Measurements from ENCODE around the gene C9orf152. TPM values are rescaled to one million over a fixed set of nuclear protein-coding genes. Genes with fewer than 3 reads are reported as not detected.

The C9orf152 gene
- total and polyA plus RNA-seq, 8 donors: 0.85 to 8.9 (median 2.6) TPM

GRCh38 chr9:110241260-110241857 is 33.4 kb upstream of the C9orf152 start:
- no peak for ATAC-seq
- peaks cover 0 to 16% (median 3%) of the 10 kb centered on the region in 3 donors for H3K36me3 ChIP-seq
- WGBS, 2 donors: 87 to 98% methylated on average over 3 of the region's 3 CpGs
- H3K27ac ChIP-seq: no peak overlapping the region
- no peak for DNase-seq
- intact Hi-C loops (cut with DNase I): no loop called here
- H3K27me3 ChIP-seq: no peaks in the 10 kb centered on the region
- no peak for FAIRE-seq
- no peak for TF ChIP-seq CTCF (IDR thresholded peaks at IDR 0.05)
- no peak overlapping the region for H3K4me3 ChIP-seq
- no peaks in the 10 kb centered on the region for H3K4me1 ChIP-seq
- H3K9me3 ChIP-seq: no peaks in the 10 kb centered on the region

DNA sequence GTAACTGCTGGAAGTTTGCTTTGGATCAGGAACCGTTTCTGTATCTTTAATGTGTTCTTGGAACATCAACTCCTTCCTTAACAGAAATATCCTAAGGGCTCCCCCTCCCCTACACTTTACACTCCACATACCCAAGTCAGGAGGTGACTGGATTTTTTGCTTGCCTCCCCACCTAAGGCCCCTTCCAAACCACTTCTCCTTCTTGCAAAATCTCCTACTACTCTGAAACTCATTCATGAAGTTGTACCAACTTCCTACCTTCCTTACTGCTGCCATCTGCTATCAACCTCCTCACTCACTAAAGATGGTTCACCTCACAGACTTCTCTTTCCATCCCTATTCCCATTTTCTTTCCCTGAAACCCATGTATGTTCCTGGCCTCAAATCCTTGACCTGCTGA is 32.2 kb upstream of the C9orf152 start:
- Histone ChIP-seq H3K9me3 (no peaks in the 10 kb centered on the region), H3K27me3 (no peaks in the 10 kb centered on the region), H3K4me1 (no peaks in the 10 kb centered on the region), H3K4me3 (no peak overlapping the region), H3K36me3 (peaks cover 0 to 16% (median 3%) of the 10 kb centered on the region in 3 donors), H3K27ac (no peak overlapping the region)
- no peak for FAIRE-seq
- intact Hi-C loops (cut with DNase I): no loop called here
- ATAC-seq: no peak
- no peak for TF ChIP-seq CTCF (IDR thresholded peaks at IDR 0.05)
- 25 to 41% methylated on average over 1 of the region's 1 CpG for WGBS, 2 donors
- DNase-seq: no peak

GRCh38 chr9:110228321-110228720 is 20.4 kb upstream of the C9orf152 start:
- H3K27me3 ChIP-seq: no peaks in the 10 kb centered on the region
- ATAC-seq (no peak), FAIRE-seq (no peak), DNase-seq (no peak)
- 83 to 97% methylated on average over 2 of the region's 2 CpGs for WGBS, 2 donors
- no peak for TF ChIP-seq CTCF (IDR thresholded peaks at IDR 0.05)
- intact Hi-C loops (cut with DNase I): no loop called here
- no peak overlapping the region for H3K4me3 ChIP-seq
- no peaks in the 10 kb centered on the region for H3K36me3 ChIP-seq
- no peak overlapping the region for H3K27ac ChIP-seq
- no peaks in the 10 kb centered on the region for H3K4me1 ChIP-seq
- no peaks in the 10 kb centered on the region for H3K9me3 ChIP-seq

- TF ChIP-seq CTCF (IDR thresholded peaks at IDR 0.05): no peak
- H3K4me1 ChIP-seq: no peaks in the 10 kb centered on the region
- no peaks in the 10 kb centered on the region for H3K36me3 ChIP-seq
- 84 to 89% methylated on average over 3 of the region's 3 CpGs for WGBS, 2 donors
- intact Hi-C loops (cut with DNase I): loop anchor here in 1 of 3 donors (5.0 kb wide), 1 partner anchor 42 kb away; no protein-coding TSS in a partner anchor
- no peak overlapping the region for H3K27ac ChIP-seq
- ATAC-seq: no peak
- H3K9me3 ChIP-seq: no peaks in the 10 kb centered on the region
- FAIRE-seq: no peak
- H3K4me3 ChIP-seq: no peak overlapping the region
- no peak for DNase-seq
- no peaks in the 10 kb centered on the region for H3K27me3 ChIP-seq
These were observed 16.6 kb upstream of the C9orf152 start for GRCh38 chr9:110224583-110224982.

DNA sequence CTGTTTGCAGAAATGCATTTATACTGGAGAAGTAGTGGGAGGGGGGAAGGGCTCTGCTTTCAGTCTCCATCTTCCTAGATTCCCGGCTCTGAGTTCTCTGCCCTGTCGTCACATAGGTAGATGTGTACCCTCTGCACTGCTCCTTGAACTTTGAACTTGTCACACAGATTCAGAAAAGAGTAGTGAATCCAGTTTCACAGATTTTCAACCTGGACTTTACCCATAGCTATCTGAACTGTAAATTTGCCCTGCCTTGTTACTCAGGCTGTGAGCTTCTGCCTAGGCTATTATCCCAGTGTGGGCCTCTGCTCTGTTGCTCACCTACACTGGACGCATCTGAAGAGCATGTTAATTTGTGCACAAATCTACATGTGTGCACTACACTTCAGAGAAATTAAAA is 12.8 kb upstream of the C9orf152 start:
- Histone ChIP-seq H3K27me3 (no peaks in the 10 kb centered on the region), H3K27ac (no peak overlapping the region), H3K36me3 (no peaks in the 10 kb centered on the region), H3K4me1 (peaks cover 4 to 10% (median 8%) of the 10 kb centered on the region in 3 donors), H3K9me3 (no peaks in the 10 kb centered on the region), H3K4me3 (no peak overlapping the region)
- WGBS, 2 donors: 42 to 48% methylated on average over 3 of the region's 3 CpGs
- no peak for TF ChIP-seq CTCF (IDR thresholded peaks at IDR 0.05)
- intact Hi-C loops (cut with DNase I): loop anchor here in 1 of 3 donors (5.0 kb wide), 1 partner anchor 39 kb away; no protein-coding TSS in a partner anchor
- DNase-seq (no peak), ATAC-seq (peak in 1 of 4 donors; percentile 43), FAIRE-seq (no peak)

Data from pancreas (tissue), 10 donors.